Anterior cingulate cortex (tissue), 58 donors: ENCODE measurements around the gene ADORA2A.

Experiments used
- DNase-seq, 58 donors: peaks; one replicate each; lab custom pipeline; 2025; lab: John Stamatoyannopoulos, UW

ADORA2A gene

GRCh38 chr22:24402460-24403192 is 24.8 kb upstream of the ADORA2A start:
- peak in 6 of 58 donors; percentile 17 to 37 (median 25) for DNase-seq

GRCh38 chr22:24403346-24403745 is 24.1 kb upstream of the ADORA2A start:
- DNase-seq, result no peak

- DNase-seq, result no peak
These were observed 22.7 kb upstream of the ADORA2A start for GRCh38 chr22:24404561-24405275.

- DNase-seq, result no peak
These were observed 21.6 kb upstream of the ADORA2A start for GRCh38 chr22:24405631-24406321.

- no peak for DNase-seq
These were observed 20.8 kb upstream of the ADORA2A start for GRCh38 chr22:24406322-24407277.

GRCh38 chr22:24407278-24407665 is 20.1 kb upstream of the ADORA2A start:
- DNase-seq, result no peak

GRCh38 chr22:24407884-24408283 is 19.5 kb upstream of the ADORA2A start:
- DNase-seq, result no peak

- no peak for DNase-seq
These were observed 18.8 kb upstream of the ADORA2A start for GRCh38 chr22:24408630-24409029.

- no peak for DNase-seq
These were observed 17.7 kb upstream of the ADORA2A start for GRCh38 chr22:24409707-24410106.

- no peak for DNase-seq
These were observed 17.1 kb upstream of the ADORA2A start for GRCh38 chr22:24410110-24410856.

GRCh38 chr22:24411256-24412004 is 16.0 kb upstream of the ADORA2A start:
- DNase-seq, result no peak

- DNase-seq, result no peak
These were observed 15.1 kb upstream of the ADORA2A start for GRCh38 chr22:24412274-24412673.

GRCh38 chr22:24413271-24413670 is 14.1 kb upstream of the ADORA2A start:
- no peak for DNase-seq

GRCh38 chr22:24413736-24414385 is 13.5 kb upstream of the ADORA2A start:
- DNase-seq, result no peak

- no peak for DNase-seq
These were observed 12.9 kb upstream of the ADORA2A start for GRCh38 chr22:24414523-24414922.

GRCh38 chr22:24414984-24415945 is 12.1 kb upstream of the ADORA2A start:
- no peak for DNase-seq

- no peak for DNase-seq
These were observed 11.3 kb upstream of the ADORA2A start for GRCh38 chr22:24416095-24416494.
